Fibroblast of villous mesenchyme (primary cell): ENCODE results near the gene TAS2R13. TPM values are rescaled to one million over a fixed set of nuclear protein-coding genes. Genes with fewer than 3 reads are reported as not detected.

Experiments used
- DNase-seq: peaks from one replicate; pipeline ENCODE4 v3.0.0-alpha.2; 2010; ENCODE audit warnings: low read depth
- H3K4me3 ChIP-seq: 2 replicates; pipeline ENCODE4 v1.5.1; 2011; ENCODE audit warnings: low read depth, mild to moderate bottlenecking, low read length
- total RNA-seq: library from RNA; depleted of rRNA; stranded (reverse); fragments of >200 nt; gene quantifications from 2 replicates; pipeline ENCODE4 v1.2.3, GENCODE V29; 2012
- TF ChIP-seq, protein P1 (sequence below): IDR thresholded peaks from 2 replicates; pipeline ENCODE4 v1.5.1; 2012; ENCODE audit warnings: low read depth, mild to moderate bottlenecking, low read length; ENCODE audit not compliant: insufficient read depth

The TAS2R13 gene
- total RNA-seq, 1 donor, result 3.0 TPM

DNA sequence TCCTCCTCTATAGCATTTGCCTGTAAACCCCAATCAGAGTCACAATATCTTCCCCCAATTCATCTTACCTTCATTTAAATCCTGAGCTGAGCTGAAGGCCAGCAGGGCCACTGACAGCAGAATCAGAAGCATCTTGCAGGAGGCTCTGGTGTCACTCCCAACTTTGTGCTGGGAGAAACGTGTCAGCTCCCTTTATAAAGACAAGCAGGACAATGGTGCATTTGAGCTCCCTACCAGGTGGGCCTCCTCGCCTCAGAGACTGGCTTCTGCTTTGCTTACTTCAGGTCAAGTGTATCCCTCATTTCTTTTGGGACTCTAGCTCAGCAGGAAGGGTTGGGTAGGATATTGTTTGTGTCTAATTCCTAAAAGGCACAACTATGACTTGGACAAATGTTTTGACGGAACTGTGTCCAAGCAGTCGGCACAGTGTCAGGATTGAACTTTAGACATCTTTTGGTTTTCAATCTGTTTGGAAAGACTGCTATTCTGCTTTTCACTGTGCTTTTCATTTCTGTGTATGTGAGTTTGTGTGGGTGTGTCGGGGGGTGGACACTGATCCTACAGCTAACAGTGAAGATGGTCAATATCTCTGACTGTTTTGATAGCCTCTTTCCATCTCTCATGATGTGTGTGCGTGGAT, 25.2 kb downstream of the TAS2R13 start, which contains the start of gene PRH1:
Gene PRH1 (minus strand): TSS at position 170 of the 640 bp plus-strand sequence. CDS start 38 bp downstream, at position 132.
- no peak for DNase-seq
- TF ChIP-seq, protein P1, sequence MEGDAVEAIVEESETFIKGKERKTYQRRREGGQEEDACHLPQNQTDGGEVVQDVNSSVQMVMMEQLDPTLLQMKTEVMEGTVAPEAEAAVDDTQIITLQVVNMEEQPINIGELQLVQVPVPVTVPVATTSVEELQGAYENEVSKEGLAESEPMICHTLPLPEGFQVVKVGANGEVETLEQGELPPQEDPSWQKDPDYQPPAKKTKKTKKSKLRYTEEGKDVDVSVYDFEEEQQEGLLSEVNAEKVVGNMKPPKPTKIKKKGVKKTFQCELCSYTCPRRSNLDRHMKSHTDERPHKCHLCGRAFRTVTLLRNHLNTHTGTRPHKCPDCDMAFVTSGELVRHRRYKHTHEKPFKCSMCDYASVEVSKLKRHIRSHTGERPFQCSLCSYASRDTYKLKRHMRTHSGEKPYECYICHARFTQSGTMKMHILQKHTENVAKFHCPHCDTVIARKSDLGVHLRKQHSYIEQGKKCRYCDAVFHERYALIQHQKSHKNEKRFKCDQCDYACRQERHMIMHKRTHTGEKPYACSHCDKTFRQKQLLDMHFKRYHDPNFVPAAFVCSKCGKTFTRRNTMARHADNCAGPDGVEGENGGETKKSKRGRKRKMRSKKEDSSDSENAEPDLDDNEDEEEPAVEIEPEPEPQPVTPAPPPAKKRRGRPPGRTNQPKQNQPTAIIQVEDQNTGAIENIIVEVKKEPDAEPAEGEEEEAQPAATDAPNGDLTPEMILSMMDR, result no peak
- no peak within 1 kb of the TSS for H3K4me3 ChIP-seq

DNA sequence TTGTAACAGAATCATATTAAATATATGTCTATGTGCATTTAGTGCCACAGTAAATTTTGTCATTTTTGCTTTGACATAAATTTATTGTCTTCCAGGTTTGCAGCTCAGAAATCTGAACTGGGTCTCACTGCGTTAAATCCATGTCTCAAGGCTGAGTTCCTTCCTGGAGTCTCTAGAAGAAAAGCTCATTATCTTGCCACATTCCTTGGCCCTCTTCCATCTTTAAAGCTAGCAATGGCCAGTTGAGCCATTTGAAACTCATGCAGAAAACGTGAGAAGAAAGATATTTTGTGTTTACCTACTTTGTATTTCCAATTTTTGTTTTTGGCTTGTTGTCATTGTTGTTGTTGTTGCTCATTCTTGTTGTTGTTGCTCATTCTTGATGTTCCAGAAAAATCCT, 36.0 kb downstream of the TAS2R13 start:
- no peak overlapping the region for H3K4me3 ChIP-seq
- TF ChIP-seq, protein P1, result no peak
- peak; percentile 13 for DNase-seq

DNA sequence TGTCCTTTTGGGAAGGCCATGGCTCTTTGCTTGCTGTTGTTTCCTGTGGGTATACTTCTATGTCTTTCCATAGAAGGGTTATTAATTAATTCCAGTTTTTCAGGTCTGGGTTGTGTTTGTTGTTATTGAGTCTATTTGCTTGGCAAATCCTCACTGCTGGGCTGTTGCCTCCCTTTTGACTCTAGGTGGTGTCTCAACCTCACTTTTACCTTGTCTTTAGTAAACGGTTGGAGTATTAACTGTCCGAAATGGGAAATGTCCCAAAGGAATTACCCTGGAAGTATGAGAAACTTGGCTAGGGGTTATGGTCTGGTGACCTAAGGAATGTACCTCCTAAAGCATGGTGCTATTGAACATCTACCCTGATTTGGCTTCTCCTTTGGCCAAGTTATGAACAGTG, 42.0 kb downstream of the TAS2R13 start:
- TF ChIP-seq, protein P1, result peak; percentile 7

GRCh38 chr12:10863512-10864218, 45.7 kb downstream of the TAS2R13 start:
- no peak for DNase-seq
- H3K4me3 ChIP-seq, result no peak overlapping the region
- TF ChIP-seq, protein P1, result no peak

More for the DNA sequence above, 42.0 kb downstream of the TAS2R13 start:
- no peak for DNase-seq
- H3K4me3 ChIP-seq, result no peak overlapping the region

- no peak for DNase-seq
- H3K4me3 ChIP-seq, result no peak overlapping the region
- TF ChIP-seq, protein P1, result no peak
These were observed 48.0 kb downstream of the TAS2R13 start for GRCh38 chr12:10861366-10861765.

Other genes with a start within 250 kb of the TAS2R13 start
- under 0.01 and 0.86 TPM in 2 replicates for gene STYK1, start 235.5 kb downstream of the TAS2R13 start, total RNA-seq
- gene YBX3, start 186.2 kb downstream of the TAS2R13 start, total RNA-seq, result 88.9 and 104 TPM in 2 replicates
- gene TAS2R7, start 106.9 kb downstream of the TAS2R13 start, total RNA-seq, result 0.32 TPM in 1 of 2 replicates, not detected in the other
- 0.32 and 0.43 TPM in 2 replicates for gene TAS2R8, start 102.3 kb downstream of the TAS2R13 start, total RNA-seq
- gene TAS2R9, start 99.4 kb downstream of the TAS2R13 start, total RNA-seq, result not detected in 2 replicates
- 0.86 and 0.97 TPM in 2 replicates for gene TAS2R10, start 83.2 kb downstream of the TAS2R13 start, total RNA-seq
- 2.3 and 3.5 TPM in 2 replicates for gene PRR4, start 60.1 kb downstream of the TAS2R13 start, total RNA-seq
- gene PRH1, start 25.3 kb downstream of the TAS2R13 start, total RNA-seq, result 30.2 and 32.9 TPM in 2 replicates
- 0.32 and 0.43 TPM in 2 replicates for gene PRH2, start 19.7 kb upstream of the TAS2R13 start, total RNA-seq
- 4.5 and 6.9 TPM in 2 replicates for gene TAS2R14, start 29.7 kb upstream of the TAS2R13 start, total RNA-seq
- gene TAS2R50, start 77.3 kb upstream of the TAS2R13 start, total RNA-seq, result 5.8 and 7.3 TPM in 2 replicates
- gene TAS2R20, start 88.7 kb upstream of the TAS2R13 start, total RNA-seq, result 5.2 and 5.5 TPM in 2 replicates
- gene TAS2R19, start 113.1 kb upstream of the TAS2R13 start, total RNA-seq, result 4.8 and 7.8 TPM in 2 replicates
- 7.3 and 8.4 TPM in 2 replicates for gene TAS2R31, start 121.8 kb upstream of the TAS2R13 start, total RNA-seq
- gene TAS2R46, start 152.7 kb upstream of the TAS2R13 start, total RNA-seq, result 4.2 and 4.3 TPM in 2 replicates
- gene TAS2R43, start 182.8 kb upstream of the TAS2R13 start, total RNA-seq, result 3.5 and 4.5 TPM in 2 replicates
- gene TAS2R30, start 225.1 kb upstream of the TAS2R13 start, total RNA-seq, result 7.4 and 9.1 TPM in 2 replicates